HG02852 (cell line): ENCODE results near the gene TIMP2.
"Not testable (repeated sequence)": the region's sequence is repeated elsewhere in the genome, so short reads cannot be mapped to it uniquely, and the experiment has no call there.

Experiments
- ATAC-seq: cut with Tn5 transposase; IDR thresholded peaks from one replicate; pipeline ENCODE4 v1.9.1; 2021; ENCODE audit warnings: mild to moderate bottlenecking, moderate library complexity; ENCODE audit not compliant: unreplicated experiment

TIMP2 gene

GRCh38 chr17:78873519-78874340 is 51.5 kb downstream of the TIMP2 start:
- no peak for ATAC-seq

DNA sequence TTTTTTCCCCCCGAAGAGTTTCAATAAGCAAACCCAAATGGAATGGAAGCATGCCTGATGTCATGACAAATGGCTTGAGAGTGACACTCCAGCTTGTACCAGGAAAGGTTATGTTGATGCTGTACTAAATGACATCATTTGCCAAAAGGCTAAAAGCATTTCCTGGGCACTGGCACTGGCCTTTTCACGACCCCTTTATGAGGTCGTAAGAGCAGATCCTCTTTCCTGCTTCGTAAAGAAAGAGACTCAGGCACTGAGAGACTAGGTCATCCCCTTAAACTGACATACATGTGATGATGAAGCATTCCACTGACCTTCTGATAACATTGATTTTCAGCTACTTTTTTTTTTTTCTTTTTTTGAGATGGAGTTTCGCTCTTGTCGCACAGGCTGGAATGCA is 52.7 kb downstream of the TIMP2 start:
- no peak for ATAC-seq

DNA sequence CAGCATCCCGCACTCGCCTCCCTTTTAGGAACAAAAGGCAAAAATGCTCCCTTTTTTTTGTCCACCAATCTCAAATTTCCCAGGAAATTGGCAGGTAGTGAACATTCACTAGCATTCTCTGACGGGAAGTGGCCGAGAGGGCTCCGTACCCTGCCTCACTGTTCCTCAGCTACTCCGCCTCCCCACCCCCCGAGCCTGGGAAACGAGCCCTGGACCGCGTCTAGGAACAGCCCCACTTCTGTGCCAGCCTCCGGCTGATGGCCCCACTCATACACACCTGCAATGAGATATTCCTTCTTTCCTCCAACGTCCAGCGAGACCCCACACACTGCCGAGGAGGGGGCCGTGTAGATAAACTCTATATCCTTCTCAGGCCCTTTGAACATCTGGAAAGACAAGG is 54.6 kb downstream of the TIMP2 start:
- no peak for ATAC-seq

DNA sequence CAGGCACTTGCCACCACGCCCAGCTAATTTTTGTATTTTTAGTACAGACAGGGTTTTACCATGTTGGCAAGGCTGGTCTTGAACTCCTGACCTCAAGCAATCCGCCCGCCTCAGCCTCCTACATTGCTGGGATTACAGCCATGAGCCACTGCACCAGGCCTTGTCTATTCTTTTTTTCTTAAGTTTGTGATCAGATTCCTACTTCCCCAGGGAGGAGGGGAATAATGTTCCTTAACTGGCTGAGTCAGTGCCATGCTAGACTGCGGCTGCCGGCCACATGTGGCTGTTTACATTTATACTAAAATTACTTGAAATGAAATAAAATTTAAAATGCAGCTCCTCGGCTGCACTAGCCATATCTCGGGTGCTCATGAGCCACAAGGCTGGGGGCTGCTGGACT is 56.8 kb downstream of the TIMP2 start:
- no peak for ATAC-seq

- not testable (repeated sequence) for ATAC-seq
Measured at GRCh38 chr17:78867046-78867445, 58.1 kb downstream of the TIMP2 start.

GRCh38 chr17:78865682-78866390 is 59.4 kb downstream of the TIMP2 start:
- ATAC-seq, result no peak

DNA sequence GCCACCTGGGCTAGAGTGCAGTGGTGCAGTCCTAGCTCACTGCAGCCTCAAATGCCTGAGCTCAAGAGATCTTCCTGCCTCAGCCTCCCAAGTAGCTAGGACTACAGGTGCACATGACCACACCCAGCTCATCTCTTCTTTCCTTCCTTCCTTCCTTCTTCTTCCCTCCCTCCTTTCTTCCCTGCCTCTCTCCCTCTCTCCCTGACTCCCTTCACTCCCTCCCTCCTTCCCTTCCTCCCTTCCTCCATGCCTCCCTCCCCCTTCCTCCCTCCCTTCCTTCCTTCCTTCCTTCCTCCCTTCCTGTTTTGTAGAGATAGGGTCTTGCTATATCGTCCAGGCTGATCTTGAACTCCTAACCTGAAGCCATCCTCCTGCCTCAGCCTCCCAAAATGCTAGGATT is 61.1 kb downstream of the TIMP2 start:
- ATAC-seq, result no peak

GRCh38 chr17:78862073-78863023 is 62.8 kb downstream of the TIMP2 start:
- no peak for ATAC-seq

DNA sequence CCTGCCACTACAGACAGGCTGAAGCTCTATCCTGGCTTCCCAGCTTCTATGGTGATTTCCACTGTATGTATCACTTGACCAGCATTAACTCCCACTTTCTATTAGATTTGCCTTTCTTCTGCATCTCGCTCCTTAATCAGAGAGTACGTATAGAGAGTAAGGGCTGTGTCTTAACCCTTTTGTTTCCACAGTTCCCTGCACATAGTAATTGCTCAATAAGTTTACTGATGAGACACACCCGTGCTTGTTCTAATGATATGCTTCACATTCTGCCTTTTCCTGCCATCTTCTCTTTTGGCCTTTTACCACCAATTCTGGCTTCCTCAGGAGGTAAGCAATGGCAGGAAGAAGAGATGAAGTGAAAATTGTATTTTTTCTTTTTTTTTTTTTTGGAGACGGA is 64.0 kb downstream of the TIMP2 start:
- no peak for ATAC-seq

DNA sequence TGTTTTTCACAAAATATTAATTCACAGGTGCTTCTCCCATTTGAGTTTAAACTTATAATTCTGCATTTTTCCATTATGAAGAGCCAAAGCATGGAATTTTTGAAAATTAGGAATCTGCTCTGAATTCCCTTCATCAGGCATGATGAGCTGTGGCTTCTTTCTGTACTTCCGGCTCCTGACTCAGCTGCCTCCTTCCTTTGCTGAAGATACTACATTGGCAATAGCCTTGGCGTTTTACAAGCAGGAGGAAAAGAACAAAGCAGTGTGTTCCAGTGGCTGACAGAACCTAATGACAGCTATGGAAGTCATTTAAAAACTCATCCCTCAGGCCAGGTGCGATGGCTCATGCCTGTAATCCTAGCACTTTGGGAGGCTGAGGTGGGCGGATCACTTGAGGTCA is 66.1 kb downstream of the TIMP2 start:
- ATAC-seq, result no peak

DNA sequence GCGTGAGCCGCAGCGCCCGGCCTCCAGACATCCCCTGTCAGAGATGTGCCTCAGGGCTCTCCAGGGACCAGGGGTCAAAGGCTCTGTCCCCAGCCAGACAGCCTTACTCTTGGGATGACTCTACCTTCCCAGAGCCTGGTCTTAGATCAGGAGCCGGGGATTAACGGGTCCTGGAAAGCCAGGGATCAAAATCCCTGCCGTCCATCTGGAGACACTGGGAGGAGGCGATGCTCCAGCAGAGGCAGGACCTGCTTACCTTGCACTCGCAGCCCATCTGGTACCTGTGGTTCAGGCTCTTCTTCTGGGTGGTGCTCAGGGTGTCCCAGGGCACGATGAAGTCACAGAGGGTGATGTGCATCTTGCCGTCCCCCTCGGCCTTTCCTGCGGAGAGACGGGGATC is 67.9 kb downstream of the TIMP2 start:
- no peak for ATAC-seq

GRCh38 chr17:78855561-78856165 is 69.5 kb downstream of the TIMP2 start:
- no peak for ATAC-seq

- ATAC-seq, result no peak
Measured at GRCh38 chr17:78854508-78854907, 70.7 kb downstream of the TIMP2 start.

DNA sequence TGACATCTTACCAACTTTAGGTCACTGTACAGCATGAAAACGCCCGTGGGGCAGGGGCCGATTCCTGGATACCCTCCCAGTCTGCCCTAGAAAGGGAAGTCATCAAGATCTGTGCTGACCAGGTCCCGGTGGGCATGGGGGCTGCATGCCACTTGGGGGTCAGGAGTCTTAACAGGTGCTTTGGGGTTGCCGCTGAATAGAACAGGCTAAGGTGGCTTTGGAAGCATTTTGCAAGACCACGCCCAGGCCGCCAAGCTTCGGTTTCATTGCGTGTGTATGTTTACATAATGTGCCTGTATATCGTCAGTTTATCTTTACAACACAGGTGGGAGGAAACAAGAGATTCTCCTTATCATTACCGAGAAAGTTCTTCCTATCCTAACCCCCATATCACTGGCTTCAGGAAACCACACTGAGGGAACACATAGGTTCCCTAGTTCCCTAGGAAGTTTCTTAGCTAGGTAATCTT is 71.2 kb downstream of the TIMP2 start:
- ATAC-seq, result no peak

GRCh38 chr17:78852709-78853121 is 72.5 kb downstream of the TIMP2 start:
- no peak for ATAC-seq

DNA sequence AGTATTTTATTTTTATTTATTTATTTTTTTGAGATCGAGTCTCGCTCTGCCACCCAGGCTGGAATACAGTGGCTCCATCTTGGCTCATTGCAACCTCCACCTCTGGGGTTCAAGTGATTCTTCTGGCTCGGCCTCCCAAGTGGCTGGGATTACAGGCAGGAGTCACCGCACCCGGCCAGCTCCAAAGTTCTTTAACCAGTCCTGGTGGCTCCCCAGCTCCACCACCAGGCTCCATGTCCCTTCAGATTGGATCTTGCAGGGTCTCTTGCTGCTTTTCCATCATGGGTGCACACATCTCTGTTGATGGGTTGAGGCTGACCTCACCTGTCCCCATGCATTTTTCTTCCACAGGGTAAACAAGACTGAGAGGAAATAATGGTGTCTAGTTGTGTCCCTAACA is 76.2 kb downstream of the TIMP2 start:
- ATAC-seq, result no peak

GRCh38 chr17:78847052-78847451 is 78.1 kb downstream of the TIMP2 start:
- ATAC-seq, result no peak

- no peak for ATAC-seq
Measured at GRCh38 chr17:78844301-78845005, 80.7 kb downstream of the TIMP2 start.

DNA sequence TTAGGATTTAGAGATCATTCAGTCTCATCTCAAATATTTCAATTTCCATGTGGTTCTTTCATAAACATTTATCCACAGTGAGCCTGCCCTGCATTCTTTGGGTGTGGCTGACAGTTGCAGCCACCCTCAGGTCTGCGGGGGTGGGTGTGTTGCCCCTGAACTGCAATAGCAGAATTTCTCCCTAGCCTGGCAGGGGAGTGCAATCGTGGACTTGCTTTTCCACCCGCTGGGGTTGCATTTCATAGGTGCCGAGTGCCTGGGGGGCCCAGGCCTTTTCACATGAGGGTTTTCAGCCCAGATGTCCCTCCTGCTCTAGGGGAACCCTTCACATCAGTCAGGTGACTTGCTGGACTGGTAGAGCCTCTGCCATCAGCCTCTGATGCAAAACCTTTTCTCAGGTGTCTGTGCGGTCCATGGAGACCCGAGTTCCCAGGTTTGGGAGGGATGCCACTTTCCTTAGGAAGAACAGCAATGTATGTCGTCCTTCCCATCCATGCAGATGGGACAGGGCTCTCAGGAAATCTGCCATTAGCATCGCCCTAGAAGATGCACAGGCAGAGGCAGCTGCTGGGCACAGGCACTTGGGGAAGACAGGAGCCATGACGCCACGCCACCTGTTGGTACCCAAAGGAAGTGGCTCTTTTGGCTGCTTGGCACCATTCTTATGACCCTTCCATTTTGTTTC is 82.2 kb downstream of the TIMP2 start:
- ATAC-seq, result no peak
